ENCODE data around the gene APOBEC3G.

- TF ChIP-seq ZNF280D (CRISPR knock-in tag; IDR thresholded peaks at IDR 0.05): no peak
- no peak for TF ChIP-seq ZNF564 (CRISPR knock-in tag; IDR thresholded peaks at IDR 0.05)
- no peak for TF ChIP-seq CBFB (CRISPR knock-in tag; IDR thresholded peaks at IDR 0.05)
- TF ChIP-seq ZNF740 (CRISPR knock-in tag; IDR thresholded peaks at IDR 0.05): no peak
- no peak for TF ChIP-seq RBM39 (IDR thresholded peaks at IDR 0.05; ENCODE audit: low read depth, low read length, poor library complexity, severe bottlenecking)
- TF ChIP-seq MIXL1 (CRISPR knock-in tag; IDR thresholded peaks at IDR 0.05): no peak
- no peak for TF ChIP-seq AHDC1 (CRISPR knock-in tag; IDR thresholded peaks at IDR 0.05; ENCODE audit: borderline replicate concordance)
- no peak for TF ChIP-seq POLR2AphosphoS5 (IDR thresholded peaks at IDR 0.05; ENCODE audit: low read depth, low read length)
- TF ChIP-seq ZBTB8A (CRISPR knock-in tag; IDR thresholded peaks at IDR 0.05; ENCODE audit: borderline replicate concordance, low read depth): no peak
- no peak for TF ChIP-seq JUN (CRISPR knock-in tag; IDR thresholded peaks at IDR 0.05)
- TF ChIP-seq POLR2A (IDR thresholded peaks at IDR 0.05; ENCODE audit: insufficient read depth in 1 of 2, low read depth in 2 of 2, low read length in 2 of 2): no peak
- no peak for TF ChIP-seq ZBTB49 (CRISPR knock-in tag; IDR thresholded peaks at IDR 0.05; ENCODE audit: borderline replicate concordance)
- TF ChIP-seq ZNF607 (CRISPR knock-in tag; IDR thresholded peaks at IDR 0.05; ENCODE audit: borderline replicate concordance): no peak
These were observed 6.4 kb downstream of the APOBEC3G start for GRCh38 chr22:39083212-39084165.

All from HepG2 (cell line).